Urothelium cell line (cell line): ENCODE data around the gene FOXN3.
"Not testable (repeated sequence)": the region's sequence is repeated elsewhere in the genome, so short reads cannot be mapped to it uniquely, and the experiment has no call there.

ENCODE experiments used
- DNase-seq: peaks from one replicate; pipeline ENCODE4 v3.0.0; 2011; ENCODE audit warnings: low spot score, mixed read lengths
- FAIRE-seq: peaks from 2 replicates; lab custom pipeline; 2011; peaks lifted over from hg19 to GRCh38; lab: Jason Lieb, UNC

The FOXN3 gene

GRCh38 chr14:89178800-89179535, 238.1 kb downstream of the FOXN3 start:
- no peak for DNase-seq
- no peak for FAIRE-seq

- FAIRE-seq = no peak
- no peak for DNase-seq
Observed at GRCh38 chr14:89178376-89178775, 238.7 kb downstream of the FOXN3 start.

- no peak for DNase-seq
- no peak for FAIRE-seq
Observed at GRCh38 chr14:89175881-89176799, 240.9 kb downstream of the FOXN3 start.

- FAIRE-seq = no peak
- no peak for DNase-seq
Observed at GRCh38 chr14:89171628-89172027, 245.4 kb downstream of the FOXN3 start.

GRCh38 chr14:89171168-89171567, 245.9 kb downstream of the FOXN3 start:
- DNase-seq (no peak), FAIRE-seq (no peak)

GRCh38 chr14:89167705-89168104, 249.3 kb downstream of the FOXN3 start:
- DNase-seq (no peak), FAIRE-seq (no peak)

- FAIRE-seq = no peak
- DNase-seq = no peak
Observed at GRCh38 chr14:89166633-89167032, 250.4 kb downstream of the FOXN3 start.

GRCh38 chr14:89165189-89166181, 251.5 kb downstream of the FOXN3 start:
- DNase-seq (no peak), FAIRE-seq (no peak)

- DNase-seq = no peak
- no peak for FAIRE-seq
Observed at GRCh38 chr14:89164168-89165073, 252.6 kb downstream of the FOXN3 start.

GRCh38 chr14:89163031-89163636, 253.9 kb downstream of the FOXN3 start:
- DNase-seq = no peak
- no peak for FAIRE-seq

- FAIRE-seq (no peak), DNase-seq (no peak)
Observed at GRCh38 chr14:89162586-89162985, 254.4 kb downstream of the FOXN3 start.

GRCh38 chr14:89160437-89160836, 256.6 kb downstream of the FOXN3 start:
- no peak for FAIRE-seq
- no peak for DNase-seq

- DNase-seq (no peak), FAIRE-seq (no peak)
Observed at GRCh38 chr14:89158701-89159100, 258.3 kb downstream of the FOXN3 start.

GRCh38 chr14:89158104-89158503, 258.9 kb downstream of the FOXN3 start:
- FAIRE-seq, DNase-seq: not testable (repeated sequence)

- FAIRE-seq (no peak), DNase-seq (no peak)
Observed at GRCh38 chr14:89155491-89155890, 261.5 kb downstream of the FOXN3 start.

- not testable (repeated sequence) for FAIRE-seq, DNase-seq
Observed at GRCh38 chr14:89151693-89152092, 265.3 kb downstream of the FOXN3 start.

- FAIRE-seq = no peak
- no peak for DNase-seq
Observed at GRCh38 chr14:89146274-89146673, 270.8 kb downstream of the FOXN3 start.

- FAIRE-seq (no peak), DNase-seq (no peak)
Observed at GRCh38 chr14:89144642-89145041, 272.4 kb downstream of the FOXN3 start.

- FAIRE-seq (no peak), DNase-seq (no peak)
Observed at GRCh38 chr14:89144066-89144465, 273.0 kb downstream of the FOXN3 start.
